Measurements from ENCODE around the gene LRFN4.
"Not testable (repeated sequence)": the region's sequence is repeated elsewhere in the genome, so short reads cannot be mapped to it uniquely, and the experiment has no call there.

LRFN4 gene

DNA sequence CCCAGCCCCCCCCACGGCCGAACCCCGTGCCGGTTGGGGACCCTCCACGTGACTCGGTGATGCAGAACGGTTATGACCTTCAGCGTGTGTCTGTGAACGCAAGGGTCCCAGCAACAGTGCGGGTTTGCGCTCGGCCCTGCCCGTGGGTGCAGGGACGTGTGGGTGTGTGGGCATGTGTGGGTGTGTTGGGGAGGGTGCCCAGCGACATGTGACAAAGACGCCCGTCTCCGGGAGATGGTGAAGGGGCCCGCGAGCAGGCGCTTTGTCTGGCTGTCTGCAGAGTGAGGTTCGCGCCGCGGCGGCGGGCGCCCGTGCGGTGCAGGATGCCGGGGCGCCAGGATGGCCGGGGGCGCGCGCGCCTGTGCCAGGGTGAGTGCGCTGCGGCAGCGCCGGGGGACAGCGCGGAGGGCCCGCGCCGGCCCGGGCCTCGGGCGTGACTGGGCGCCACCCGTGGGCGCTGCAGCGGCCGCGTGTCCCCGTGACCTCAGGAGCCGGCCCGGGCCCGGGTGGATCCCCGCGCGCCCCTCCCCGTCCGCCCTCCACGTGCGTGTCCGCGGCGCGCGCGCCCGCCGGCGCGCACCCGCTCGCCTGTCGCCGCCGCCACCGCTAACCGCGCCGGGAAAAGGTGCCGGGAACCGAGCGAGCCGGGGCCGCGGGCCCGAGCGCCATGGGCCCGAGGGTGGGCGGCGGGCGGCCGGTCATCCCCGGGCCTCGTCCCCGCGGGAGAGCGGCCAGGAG is at the start of gene LRFN4:
TSS of gene LRFN4 (plus strand) at position 569 of the 738 bp plus-strand sequence. CDS start 681 bp downstream, outside the sequence.
- DNase-seq (ENCODE audit: low spot score): no peak

DNA sequence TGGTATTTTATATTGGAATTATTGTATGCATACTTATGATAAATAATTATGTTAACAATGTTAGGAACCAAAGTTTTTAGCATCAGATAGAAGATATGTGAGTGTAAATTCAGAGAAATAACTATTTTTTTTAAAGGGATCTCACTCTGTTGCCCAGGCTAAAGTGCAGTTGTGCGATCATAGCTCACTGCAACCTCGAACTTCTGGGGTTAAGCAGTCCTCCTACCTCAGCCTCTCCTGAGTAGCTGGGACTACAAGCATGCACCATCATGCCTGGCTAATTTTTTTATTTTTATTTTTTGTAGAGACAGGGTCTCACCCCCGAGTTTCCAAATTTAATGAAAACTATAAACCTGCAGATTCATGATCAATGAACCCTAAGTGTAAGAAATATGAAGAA is 47.3 kb upstream of the LRFN4 start:
- DNase-seq (ENCODE audit: low spot score): no peak

DNA sequence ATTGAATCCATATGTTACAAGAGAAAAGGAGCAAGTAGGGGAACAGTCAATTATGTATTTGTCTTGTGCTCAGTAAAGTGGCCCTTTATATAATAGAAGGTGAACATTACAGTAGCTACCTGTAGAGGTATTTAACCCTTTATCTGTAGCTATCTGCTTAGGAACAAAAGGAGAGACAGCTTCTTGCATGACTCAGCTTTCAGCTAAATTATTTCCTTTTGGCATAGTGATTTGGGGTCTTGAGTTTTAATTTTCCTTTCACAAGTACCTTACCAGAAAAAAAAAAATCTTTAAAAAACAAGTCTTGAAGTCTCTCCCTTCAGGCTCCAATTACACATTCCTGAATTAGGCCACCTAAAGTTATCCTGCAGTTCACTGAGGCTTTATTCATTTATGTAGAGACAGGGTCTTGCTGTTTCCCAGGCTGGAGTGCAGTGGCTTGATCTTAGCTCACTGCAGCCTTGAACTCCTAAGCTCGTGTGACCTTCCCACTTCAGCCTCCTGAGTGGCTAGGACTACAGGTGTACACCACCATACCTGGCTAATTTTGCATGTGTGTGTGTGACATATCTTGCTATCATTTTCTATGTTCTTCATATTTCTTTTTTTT is 46.2 kb upstream of the LRFN4 start:
- no peak for DNase-seq (ENCODE audit: low spot score)

DNA sequence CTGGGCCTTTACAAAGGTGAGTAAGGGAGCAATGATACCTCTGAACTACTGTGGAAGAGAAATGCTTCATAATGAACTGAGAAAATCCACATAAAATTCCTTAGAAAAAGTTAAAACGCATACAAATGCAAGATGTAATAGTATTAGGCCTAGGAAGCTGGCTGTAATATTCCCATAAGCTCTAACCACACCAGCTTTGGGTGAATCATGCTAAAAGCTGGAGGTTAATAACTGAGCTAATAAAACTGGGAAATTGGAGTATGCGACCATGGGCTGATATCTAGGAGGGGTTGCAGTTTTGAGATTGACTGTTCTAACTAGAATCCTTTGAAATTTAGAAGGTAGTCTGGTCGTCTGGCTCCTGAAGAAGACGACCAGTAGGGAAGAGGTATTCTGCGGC is 42.2 kb upstream of the LRFN4 start:
- DNase-seq (ENCODE audit: low spot score): no peak

DNA sequence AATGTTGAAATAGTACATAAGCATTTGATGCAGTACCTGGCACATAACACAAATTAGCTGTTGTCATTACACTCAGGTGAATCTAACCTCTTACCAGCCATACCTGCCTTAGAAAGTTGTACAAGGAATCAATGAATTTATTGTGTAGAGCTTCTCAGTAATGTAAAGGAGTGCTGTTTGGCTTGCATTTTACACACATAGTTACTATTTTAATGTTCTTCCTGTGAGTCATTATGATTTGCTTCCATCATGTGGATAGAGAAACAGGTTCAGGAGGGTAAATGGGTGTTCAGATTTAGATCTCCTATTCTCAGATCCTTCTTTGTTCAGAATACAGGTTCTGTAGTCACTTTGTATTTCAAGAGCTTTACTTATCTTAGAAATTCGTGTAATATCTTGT is 41.2 kb upstream of the LRFN4 start:
- peak; percentile 27 for DNase-seq (ENCODE audit: low spot score)

DNA sequence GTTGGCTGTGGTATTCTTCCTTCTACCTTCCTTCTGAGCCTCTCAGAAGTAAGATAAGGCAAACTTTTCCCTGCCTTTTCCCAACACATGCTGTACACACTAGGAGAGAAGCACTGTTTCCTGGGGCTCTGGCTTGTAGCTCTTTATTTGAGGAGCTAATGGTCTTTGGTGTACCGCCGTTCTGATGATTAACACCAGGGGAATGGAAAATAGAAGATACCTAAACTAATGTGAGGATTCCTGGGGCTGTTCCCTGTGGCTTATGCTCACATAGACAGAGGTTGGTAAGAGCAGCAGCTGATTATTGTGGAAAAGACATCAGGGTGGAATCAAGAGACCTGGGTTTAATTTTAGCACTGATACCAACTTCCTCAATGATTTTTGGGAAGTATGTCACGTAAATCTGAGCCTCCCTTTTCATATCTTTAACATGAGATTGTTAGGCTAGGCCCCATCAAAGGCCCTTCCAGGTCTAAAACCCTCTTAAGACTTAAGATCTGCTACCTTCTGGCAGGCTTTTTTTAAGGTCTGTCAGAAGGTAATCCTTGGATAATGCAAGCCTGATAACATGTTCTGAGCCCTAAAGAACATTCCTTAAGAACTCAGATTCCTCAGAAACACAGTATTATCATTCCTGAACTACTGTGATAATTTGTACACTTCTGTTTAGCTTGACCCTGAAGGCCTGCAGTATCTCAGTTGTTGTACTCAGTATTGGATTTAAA is 38.5 kb upstream of the LRFN4 start:
- no peak for DNase-seq (ENCODE audit: low spot score)

DNA sequence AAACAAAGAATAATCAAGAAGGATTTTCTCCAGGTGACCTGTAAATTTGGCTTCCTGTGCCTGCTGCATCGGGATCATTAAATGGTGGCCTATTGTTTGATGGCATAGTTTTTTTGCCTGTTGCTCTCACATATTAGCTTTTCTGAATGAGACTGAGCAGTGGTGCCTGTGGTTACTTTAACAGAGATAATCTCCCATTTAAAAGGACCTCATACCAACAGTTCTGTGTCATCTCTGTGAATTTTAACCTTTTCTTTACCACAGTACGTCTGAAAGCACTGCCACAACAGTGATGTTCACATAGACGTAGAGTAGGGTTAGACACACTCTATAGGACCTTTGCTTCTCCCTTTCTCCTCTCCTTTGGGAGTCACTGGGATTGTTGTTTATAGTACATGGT is 36.5 kb upstream of the LRFN4 start:
- no peak for DNase-seq (ENCODE audit: low spot score)

DNA sequence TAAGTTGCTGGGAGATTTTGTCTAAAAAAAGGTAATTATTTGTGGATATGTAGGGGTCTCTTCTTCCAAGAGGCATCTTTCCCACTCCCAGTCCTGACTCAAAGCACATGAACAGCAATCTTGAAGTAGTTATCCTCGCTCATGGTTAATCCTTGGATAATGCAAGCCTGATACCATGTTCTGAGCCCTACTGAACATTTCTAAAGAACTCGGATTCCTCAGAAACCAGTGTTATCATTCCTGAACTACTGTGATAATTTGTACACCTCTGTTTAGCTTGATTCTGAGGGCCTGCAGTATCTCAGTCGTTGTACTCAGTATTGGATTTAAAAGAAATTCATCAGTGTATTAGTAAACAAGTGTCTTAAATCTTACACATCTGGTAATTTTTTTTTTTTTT is 36.0 kb upstream of the LRFN4 start:
- no peak for DNase-seq (ENCODE audit: low spot score)

DNA sequence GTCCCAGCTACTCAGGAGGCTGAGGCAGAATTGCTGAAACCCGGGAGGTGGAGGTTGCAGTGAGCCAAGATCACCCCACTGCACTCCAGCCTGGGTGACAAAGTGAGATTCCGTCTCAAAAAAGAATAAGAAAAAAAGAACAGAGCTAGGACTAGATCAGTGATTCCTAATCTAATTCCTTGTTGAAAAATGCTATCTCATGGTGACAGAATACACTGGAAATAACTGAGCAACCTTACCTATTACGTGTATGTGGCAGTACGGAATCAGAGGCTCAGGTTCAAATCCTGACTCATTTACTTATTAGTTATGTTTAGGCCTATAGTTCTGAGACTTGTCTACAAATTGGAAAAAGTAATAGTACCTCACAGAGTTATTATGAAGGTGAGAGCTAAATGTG is 33.2 kb upstream of the LRFN4 start:
- DNase-seq (ENCODE audit: low spot score): no peak

DNA sequence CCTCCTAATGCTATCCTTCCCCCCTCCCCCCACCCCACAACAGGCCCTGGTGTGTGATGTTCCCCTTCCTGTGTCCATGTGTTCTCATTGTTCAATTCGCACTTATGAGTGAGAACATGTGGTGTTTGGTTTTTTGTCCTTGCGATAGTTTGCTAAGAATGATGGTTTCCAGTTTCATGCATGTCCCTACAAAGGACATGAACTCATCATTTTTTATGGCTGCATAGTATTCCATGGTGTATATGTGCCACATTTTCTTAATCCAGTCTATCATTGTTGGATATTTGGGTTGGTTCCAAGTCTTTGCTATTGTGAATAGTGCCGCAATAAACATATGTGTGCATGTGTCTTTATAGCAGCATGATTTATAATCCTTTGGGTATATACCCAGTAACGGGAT is 32.3 kb upstream of the LRFN4 start:
- DNase-seq (ENCODE audit: low spot score): not testable (repeated sequence)

DNA sequence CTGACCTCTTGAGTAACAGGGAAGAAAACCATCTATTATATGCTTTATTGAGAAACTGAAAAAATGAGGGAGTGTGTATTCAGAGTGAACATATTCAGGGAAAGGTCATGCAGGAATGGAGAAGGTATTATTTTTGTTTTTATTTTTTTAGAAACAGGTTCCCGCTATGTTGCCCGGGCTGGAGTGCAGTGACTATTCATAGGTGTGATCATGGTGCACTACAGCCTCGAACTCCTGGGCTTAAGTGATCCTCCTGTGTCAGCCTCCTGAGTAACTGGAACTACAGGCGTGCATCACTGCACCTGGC is 22.4 kb upstream of the LRFN4 start:
- no peak for DNase-seq (ENCODE audit: low spot score)

DNA sequence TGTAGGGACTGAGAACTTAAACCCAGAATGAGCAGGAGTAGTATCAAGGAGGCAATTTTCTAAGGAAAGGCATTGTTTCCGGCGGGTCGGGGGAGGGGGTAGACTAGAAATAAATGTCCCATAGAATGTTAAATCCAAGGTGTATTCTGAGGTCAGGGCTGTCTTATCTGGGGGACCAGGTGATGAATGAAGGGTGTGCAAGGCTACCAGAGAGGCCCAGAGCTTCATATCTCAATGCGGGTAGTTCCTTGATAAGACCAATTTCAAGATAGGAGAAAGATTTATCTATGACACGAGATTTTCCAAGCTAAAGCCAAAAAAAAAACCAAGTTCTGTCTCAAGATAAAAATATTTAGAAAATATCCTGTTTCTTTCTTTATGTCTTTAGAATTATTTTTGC is 21.9 kb upstream of the LRFN4 start:
- no peak for DNase-seq (ENCODE audit: low spot score)

DNA sequence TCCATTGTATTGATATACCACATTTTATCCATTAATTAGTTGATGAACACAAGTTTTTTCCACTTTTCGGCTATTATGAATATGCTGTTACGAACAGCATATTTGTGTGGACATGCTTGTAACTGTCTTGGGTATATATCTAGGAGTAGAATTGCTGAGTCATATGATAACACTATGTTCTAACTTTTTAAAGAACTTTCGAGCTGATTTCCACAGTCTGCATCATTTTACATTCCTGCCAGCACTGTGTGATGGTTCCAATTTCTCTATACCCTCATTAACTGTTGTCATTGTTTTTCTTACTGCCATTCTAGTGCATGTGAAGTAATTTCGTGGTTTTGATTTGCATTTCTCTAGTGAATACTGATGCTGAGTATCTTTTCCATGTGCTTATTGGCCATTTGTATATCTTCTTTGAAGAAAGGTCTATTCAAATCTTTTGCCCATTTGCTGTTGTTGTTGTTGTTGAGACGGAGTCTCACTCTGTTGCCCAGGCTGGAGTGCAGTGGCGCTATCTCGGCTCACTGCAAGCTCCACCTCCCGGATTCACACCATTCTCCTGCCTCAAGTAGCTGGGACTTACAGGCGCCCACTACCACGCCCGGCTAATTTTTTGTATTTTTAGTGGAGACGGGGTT is 21.0 kb upstream of the LRFN4 start:
- DNase-seq (ENCODE audit: low spot score): no peak

DNA sequence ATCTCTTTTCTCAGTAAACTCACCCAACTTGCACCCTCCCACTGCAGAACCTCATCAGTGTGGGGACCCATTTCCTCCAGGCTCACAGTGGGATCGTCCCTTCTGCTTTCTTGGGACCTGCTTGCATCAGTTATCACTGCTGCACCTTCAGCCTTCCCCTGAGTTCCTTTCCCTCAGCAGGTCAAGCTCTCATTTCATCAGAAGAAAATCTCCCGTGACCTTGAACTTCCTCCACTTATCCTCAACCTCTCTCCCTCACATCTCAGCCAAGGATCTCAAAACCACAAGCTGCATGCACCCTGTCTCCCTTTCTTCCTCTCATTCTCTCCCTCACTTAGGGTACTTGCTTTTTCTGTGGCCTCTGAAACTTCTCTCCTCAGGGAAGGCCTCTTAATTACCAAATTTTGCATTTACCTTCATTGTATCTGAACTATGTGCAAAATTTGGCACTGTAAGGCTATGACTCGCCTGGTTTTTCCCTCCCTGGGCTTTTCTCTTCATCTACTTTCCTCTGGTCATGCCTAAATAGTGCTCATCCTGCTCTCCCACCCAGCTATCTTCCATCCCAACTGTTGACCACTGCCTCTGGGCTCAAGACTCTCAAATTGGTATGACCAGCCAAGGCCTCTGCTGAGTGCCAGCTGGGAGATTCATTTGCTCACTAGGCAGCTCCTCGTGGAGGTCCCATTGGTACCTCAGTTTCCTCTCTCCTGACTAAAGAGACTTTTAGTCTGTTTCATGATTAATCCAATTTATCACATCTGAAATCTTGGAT is 16.4 kb upstream of the LRFN4 start:
- no peak for DNase-seq (ENCODE audit: low spot score)

DNA sequence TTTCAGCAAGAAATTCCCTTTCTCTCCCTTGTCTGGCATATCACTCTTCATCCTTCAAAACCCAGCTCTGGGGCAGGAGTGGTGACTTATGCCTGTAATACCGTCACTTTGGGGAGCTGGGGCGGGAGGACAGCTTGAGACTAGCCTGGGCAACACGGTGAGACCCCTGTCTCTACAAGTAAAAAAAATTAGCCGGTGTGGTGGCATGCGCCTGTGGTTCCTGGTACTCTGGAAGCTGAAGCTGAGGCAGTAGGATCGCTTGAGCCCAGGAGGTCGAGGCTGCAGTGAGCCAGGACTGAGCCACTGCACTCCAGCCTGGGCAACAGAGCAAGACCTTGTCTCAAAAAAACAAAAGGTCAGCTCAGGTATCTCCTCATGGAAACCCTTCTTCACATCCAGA is 15.0 kb upstream of the LRFN4 start:
- no peak for DNase-seq (ENCODE audit: low spot score)

DNA sequence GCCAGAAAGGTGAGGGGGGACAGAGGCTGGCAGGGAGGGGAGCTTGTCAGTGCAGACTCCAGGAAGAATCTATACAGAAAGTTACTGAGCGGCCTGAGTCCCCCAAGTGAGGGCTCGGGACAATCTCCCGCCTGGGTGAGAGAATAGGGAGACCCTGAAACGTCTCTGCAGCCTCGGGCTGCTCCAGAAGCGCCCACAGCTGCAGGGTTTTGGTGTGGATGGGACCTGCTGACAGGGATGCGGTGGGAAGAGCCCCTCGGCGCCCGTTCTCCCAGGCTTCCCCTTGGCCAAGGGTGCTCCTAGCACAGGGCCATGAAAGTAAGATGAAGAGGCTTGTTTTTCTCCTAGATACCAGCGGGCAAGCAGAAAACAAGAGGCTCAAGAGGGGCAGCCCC is 14.4 kb upstream of the LRFN4 start:
- no peak for DNase-seq (ENCODE audit: low spot score)

DNA sequence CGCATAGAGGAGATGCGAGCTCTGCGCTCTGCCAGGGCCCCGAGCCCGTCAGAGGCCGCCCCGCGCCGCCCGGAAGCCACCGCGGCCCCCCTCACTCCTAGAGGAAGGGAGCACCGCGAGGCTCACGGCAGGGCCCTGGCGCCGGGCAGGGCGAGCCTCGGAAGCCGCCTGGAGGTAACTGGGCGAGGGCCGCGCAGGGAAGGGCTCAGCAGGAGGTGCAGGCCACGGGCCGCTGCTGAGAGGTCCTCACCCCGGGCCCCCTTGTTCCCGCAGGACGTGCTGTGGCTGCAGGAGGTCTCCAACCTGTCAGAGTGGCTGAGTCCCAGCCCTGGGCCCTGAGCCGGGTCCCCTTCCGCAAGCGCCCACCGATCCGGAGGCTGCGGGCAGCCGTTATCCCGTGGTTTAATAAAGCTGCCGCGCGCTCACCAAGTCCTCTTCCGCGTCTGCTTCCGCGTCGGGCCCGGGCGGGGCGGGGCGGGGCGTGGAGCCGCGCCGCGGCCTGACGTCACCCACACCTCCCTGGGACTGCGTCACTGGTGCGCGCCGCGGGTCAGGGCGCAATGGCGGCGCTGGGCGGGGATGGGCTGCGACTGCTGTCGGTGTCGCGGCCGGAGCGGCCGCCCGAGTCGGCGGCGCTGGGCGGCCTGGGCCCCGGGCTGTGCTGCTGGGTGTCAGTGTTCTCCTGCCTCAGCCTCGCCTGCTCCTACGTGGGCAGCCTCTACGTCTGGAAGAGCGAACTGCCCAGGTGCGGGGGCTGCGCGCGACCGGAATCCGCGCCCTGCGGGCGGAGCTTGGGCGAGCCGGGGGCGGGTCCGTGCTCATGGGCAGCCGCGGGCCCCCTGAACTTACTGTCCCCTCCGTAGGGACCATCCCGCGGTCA is 13.7 kb upstream of the LRFN4 start, which contains the start of gene RCE1:
TSS of gene RCE1 (plus strand) at position 546 of the 880 bp plus-strand sequence. CDS start at position 561, 15 bp downstream.
- peak; percentile 77 for DNase-seq (ENCODE audit: low spot score)

DNA sequence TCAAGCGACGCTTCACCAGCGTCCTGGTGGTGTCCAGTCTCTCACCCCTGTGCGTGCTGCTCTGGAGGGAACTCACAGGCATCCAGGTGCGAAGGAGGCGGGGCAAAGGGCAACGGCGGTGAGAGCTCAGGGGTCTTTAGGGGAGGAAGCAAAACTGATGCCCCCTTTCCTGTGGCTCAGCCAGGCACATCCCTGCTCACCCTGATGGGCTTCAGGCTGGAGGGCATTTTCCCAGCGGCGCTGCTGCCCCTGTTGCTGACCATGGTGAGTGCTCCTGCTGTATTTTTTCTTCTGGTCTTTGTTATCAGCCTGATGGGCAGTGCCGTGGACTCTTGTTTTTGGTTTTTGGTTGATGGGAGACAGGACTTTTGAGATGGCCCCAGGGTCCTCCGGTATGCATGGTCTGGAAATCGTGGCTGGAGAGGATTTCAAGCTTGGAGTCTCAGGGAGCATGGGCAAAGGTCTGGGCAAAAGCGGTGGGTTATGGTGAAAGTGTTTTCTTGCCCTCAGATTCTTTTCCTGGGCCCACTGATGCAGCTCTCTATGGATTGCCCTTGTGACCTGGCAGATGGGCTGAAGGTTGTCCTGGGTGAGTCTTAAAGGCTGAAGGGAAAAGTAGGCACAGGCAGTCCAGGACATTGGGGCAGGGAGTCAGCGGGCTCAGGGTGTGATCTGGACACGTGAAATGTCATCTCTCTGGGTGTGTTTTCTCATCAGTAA is 12.9 kb upstream of the LRFN4 start:
- DNase-seq (ENCODE audit: low spot score): no peak

DNA sequence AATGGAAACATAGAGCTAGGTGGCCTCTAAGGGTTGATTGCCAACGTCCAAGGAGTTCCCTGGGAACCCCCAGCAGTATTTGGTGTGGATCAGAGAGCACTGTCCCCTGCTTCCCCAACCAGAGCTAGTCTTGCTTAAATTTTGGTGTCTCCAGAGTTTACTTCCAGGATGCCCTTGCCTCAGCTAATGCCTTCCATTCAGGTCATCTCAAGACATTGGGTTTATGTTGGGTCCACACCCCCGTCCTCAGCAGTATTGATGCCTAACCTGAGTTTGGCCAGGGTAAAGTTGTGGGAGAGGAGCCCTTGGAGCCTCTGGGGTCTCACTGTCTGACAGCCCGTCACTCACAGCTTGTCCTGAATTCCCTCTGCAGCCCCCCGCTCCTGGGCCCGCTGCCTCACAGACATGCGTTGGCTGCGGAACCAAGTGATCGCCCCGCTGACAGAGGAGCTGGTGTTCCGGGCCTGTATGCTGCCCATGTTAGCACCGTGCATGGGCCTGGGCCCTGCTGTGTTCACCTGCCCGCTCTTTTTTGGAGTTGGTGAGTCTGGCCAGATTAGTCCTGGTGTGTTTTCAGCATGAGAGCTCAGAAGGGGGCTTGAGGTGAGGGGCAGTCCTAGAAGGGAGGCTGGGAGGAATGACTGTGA is 12.2 kb upstream of the LRFN4 start:
- DNase-seq (ENCODE audit: low spot score): no peak

All from COLO829 (cell line).